Cardiac fibroblast (primary cell): ENCODE results near the gene TSTD2.
A peak's percentile ranks its signal among the peaks of the same experiment; 100 is the strongest.

Source experiments
- DNase-seq, 2 donors: peaks; one replicate each; pipeline versions ENCODE4 v3.0.0 to v3.0.0-alpha.2; 2010; ENCODE audit warnings: low read depth in 2 of 2
- H3K4me3 ChIP-seq, 2 donors: replicated peaks in 1 of 2; 1 replicate in 1 of 2; 2 replicates in 1 of 2; pipeline ENCODE4 v1.5.1; 2011; ENCODE audit warnings: low read depth in 2 of 2, low read length in 2 of 2, mild to moderate bottlenecking in 2 of 2, moderate library complexity in 1 of 2
- TF ChIP-seq, protein P1 (sequence below): IDR thresholded peaks from one replicate; pipeline ENCODE4 v1.5.1; 2011; ENCODE audit warnings: low read depth, mild to moderate bottlenecking, low read length, inconsistent platforms

Gene TSTD2

DNA sequence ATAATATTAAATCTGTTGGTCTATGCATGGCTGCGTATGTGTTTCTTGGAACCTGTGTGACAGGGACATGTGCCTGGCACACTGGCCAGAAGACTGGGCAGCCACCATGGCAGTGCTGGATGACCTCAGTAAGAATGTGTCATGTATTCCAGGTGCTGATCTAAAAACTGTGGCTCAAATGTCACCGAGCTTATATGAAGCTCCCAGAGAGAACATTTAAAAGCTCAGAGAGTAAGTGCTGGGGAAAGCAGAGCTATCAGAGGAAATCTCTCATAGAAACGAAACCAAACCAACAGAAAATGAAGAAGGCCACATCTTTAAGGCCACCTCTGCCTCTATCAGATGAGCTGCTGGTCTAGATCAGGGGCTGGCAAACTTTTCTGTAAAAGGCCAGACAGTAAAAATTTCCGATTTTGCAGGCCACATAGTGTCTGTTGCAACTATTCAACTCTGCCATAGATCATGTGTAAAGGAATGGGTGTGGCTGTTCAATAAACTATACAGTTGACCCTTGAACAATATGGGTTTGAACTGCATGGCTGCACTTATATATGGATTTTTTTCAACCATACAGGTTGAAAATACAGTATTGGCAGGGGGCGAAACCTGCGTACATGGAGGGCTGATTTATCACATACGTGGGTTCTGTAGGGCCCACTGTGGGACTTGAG is 31.8 kb downstream of the TSTD2 start:
- TF ChIP-seq, protein P1, sequence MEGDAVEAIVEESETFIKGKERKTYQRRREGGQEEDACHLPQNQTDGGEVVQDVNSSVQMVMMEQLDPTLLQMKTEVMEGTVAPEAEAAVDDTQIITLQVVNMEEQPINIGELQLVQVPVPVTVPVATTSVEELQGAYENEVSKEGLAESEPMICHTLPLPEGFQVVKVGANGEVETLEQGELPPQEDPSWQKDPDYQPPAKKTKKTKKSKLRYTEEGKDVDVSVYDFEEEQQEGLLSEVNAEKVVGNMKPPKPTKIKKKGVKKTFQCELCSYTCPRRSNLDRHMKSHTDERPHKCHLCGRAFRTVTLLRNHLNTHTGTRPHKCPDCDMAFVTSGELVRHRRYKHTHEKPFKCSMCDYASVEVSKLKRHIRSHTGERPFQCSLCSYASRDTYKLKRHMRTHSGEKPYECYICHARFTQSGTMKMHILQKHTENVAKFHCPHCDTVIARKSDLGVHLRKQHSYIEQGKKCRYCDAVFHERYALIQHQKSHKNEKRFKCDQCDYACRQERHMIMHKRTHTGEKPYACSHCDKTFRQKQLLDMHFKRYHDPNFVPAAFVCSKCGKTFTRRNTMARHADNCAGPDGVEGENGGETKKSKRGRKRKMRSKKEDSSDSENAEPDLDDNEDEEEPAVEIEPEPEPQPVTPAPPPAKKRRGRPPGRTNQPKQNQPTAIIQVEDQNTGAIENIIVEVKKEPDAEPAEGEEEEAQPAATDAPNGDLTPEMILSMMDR: no peak
- no peak overlapping the region for H3K4me3 ChIP-seq
- no peak for DNase-seq

DNA sequence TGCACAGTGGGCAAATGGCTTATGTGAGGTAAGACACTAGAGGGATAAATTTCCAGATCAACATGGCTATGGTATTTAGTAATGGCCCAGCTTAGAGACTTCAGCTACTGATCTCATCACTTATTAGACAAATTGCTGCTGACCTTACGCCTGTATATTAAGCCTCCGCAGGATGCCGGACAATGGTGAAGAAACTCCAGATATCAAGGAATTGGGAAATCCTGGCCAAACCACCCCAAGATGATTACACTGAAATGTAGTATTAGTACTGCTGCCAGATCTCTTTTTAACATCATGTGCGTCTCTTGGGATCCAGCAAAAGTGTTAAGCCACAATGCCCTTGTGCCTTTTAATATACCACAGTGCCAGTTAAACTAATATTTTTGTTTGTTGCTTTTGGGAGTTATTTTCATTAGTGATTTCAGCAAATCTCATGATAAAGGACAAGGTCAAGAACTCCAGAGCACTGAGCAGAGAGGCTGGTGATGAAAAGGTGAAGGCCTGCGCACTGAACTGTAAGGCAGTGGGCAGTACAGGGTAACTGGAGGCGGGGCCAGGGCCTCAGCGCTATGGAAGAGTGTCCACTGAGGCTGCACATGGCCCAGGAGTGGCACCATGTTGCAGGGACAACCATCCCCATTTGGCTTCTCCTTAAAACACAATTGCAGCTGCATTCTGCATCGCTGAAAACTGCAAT is 32.5 kb downstream of the TSTD2 start:
- no peak overlapping the region for H3K4me3 ChIP-seq
- TF ChIP-seq, protein P1: no peak
- DNase-seq: no peak

DNA sequence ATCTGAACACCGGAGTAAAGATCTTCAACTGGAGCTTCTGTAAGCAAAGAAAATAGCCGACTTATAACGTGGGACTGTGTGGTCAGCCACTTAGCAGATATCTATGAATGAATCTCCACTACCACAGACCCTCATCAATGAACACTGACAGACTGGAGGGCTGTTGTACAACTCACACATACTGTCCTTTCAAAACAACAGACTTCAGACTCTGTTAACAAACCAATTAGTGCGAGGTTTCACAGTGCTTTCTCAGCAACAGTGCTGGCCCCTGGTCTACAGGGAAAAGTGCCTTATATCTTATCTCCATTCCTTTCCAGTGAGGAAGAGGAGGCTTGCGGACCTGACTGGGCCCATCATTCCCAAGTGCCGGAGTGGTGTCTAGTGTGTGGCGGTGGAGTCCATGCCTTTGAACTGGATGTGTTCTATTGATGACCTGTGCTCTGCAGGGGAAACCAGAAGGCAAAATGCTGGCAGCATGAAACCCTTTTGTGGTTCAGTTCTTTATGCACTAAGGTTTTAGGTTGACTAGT is 33.8 kb downstream of the TSTD2 start:
- no peak overlapping the region for H3K4me3 ChIP-seq
- DNase-seq: no peak
- TF ChIP-seq, protein P1: no peak

DNA sequence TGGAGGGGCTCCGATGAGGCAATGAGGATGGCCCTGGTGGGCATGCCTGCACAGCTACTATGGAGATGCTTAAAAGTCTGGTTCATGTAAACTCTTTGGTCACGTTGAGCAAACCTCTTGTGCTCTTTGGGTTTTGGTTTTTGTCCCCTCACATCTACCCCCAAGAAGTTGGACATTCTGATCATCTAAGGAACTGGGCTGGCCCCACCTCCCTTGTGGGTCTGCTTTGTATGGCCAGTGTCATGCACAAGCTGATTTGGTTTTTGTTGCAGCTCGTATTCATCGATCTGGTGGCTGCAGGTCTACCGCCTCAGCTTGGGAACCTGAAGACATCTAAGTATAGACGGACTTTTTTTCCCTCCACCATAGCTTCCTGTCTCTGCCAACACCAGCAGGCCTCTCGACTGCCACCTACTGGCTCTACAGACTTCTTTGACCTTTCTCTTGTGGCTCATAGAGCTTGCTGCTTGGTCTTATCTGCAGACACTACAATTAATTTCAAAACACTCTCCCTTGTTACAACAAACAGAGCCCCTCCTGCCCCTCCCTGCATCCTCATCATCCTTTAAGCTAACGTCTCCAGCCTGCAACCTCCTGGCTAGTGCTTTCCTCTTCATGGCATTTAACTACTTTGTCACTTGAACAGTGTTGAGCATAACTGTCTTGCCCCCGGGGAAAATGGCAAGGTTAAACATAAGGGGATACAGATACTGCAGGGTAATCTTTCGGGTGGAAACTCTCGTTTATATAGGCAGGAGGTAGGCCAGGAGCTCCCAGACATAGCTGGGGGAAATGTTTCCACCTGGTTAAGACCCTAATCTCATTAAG is 34.5 kb downstream of the TSTD2 start:
- DNase-seq: peak; percentile 87 to 91
- no peak overlapping the region for H3K4me3 ChIP-seq
- TF ChIP-seq, protein P1: peak; percentile 95

DNA sequence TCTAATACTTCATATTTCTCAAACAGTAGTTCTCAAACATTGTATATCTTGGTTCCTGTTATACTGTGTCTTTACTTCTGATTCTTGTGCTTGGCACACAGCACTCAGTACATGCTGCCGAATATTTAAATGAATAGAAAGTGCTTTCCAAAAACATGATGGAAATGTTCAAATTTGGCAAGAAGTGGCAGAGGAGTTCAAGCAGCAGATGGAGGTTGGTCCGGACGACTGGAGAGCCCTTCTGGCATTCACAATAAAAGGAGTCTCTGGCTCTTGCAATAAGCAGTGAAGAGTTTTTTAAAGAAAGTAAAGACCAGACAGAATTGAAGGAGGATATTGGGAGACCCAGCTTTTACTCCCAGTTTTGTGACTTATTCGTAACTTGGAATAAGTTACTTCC is 36.3 kb downstream of the TSTD2 start:
- DNase-seq: no peak
- TF ChIP-seq, protein P1: no peak
- no peak overlapping the region for H3K4me3 ChIP-seq

DNA sequence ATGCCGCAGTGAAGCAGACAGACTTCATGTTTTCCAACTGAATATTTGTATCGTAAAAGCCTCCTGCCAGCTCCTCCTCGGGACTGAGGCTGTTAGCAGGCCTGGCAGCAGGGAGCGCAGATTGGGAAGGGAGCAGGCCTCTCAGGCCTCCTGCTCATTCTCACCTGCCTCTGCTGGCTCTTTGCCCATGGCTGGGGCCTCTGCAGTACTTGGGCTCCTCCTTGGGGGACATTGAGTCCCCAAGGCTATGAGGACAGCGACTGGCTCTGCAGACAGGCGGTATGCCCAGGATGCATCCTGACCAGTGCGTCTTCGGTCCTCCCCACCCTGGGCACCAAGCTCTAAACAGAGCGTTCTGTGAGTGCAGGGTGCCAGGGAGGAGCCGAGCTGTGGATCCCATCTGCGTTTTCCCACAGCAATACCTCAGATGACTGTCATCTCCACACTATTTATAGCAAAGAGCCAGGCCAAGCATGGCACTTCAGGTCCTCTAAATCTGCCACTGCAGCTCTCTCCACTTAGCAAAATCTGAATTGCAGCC is 38.7 kb downstream of the TSTD2 start:
- TF ChIP-seq, protein P1: no peak
- no peak overlapping the region for H3K4me3 ChIP-seq
- no peak for DNase-seq
